HuH-7.5 (cell line): ENCODE data around the gene TXNRD3.
"Not testable (repeated sequence)": the region's sequence is repeated elsewhere in the genome, so short reads cannot be mapped to it uniquely, and the experiment has no call there.

ENCODE experiments used
- DNase-seq: peaks from one replicate; pipeline ENCODE4 v3.0.0; 2011; ENCODE audit warnings: low spot score

TXNRD3 gene

GRCh38 chr3:126646674-126647073, 8.2 kb downstream of the TXNRD3 start:
- no peak for DNase-seq

- DNase-seq: no peak
Observed at GRCh38 chr3:126644615-126645014, 10.3 kb downstream of the TXNRD3 start.

DNA sequence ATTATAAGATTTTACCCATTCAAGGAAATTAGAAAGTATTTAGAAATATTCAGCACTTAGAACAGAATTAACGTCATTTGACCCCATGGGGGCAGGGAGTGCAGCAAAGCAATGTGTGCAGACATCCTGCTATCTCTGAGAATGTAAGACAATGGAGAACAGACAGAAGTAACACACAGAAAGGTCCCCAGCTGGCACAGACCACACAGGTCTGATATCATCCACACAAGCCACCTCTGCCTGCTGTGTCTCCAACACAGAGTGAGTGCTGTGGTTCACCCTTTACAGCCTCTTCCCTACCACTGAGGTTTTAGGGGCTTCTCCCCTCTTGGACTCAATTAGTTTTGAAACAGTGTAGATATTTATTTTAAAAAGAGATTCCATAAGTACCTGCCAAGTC, 16.1 kb downstream of the TXNRD3 start:
- no peak for DNase-seq

DNA sequence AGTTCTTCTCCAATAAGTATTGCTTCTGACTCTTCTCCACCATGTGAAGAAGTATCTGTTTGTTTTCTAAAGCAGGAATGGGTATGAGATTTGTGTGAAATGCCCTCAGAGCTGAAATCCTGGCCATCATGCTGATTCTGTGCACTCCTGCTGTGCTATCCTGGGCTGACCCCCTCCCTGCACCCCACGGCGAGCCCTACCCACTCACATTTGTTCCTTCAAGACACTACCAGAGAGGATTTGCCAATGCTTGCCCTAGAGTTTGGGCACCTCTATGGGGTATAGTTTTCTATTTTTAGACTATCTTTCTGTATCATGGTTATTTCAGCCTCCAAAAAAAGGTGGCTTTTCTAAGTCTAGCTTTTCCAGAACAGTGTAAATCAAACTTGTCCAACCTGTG, 18.5 kb downstream of the TXNRD3 start:
- no peak for DNase-seq

DNA sequence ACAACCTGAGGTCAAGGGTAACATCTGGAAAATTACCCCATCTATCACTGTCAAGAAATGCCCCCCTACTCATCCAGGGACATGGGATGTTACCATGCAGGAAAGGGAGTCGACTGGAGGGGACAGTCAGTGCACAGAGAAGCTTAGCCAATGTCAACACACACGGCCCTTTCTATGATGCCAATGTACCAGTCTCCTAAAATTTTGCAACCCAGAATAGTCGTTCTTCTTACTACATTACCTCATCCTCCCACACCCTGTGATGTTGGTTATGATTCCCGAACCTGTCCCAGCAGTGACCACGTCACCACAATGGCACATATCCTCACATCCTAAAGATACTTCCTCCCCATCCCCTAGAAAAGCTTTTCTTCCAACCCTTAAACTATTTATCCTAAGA, 20.1 kb downstream of the TXNRD3 start:
- no peak for DNase-seq

DNA sequence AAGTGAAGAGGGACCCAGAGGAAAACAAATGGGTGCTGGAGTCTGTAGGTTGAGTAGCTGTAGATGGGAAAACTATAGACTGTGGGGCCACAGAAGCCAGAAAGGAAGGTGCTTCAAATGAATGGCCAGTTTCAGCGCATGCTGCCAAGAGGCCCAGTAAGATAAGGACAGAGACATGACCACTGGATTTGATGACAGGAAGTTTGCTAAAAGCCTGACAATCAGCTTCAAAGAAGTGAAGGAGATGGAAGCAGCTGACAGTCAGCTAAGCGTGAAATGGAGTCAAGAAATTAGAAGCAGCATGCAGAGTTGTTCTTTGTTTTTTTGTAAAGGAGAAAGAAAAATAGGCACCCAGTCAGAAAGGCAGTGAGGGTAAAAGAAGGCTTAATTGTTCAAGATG, 24.9 kb downstream of the TXNRD3 start:
- no peak for DNase-seq

DNA sequence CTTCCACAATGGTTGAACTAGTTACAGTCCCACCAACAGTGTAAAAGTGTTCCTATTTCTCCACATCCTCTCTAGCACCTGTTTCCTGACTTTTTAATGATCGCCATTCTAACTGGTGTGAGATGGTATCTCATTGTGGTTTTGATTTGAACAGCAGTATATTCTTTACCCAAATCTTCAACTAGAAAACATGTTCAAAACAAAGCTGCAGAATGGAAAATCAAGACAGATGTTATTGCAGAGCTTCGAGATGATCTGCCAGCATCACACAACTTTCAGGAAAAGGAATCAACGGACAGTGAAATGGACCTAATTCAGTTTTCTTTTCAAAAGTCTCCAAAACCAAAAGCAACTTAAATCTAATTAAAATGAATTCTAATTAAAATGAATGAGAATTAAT, 29.2 kb downstream of the TXNRD3 start:
- not testable (repeated sequence) for DNase-seq

DNA sequence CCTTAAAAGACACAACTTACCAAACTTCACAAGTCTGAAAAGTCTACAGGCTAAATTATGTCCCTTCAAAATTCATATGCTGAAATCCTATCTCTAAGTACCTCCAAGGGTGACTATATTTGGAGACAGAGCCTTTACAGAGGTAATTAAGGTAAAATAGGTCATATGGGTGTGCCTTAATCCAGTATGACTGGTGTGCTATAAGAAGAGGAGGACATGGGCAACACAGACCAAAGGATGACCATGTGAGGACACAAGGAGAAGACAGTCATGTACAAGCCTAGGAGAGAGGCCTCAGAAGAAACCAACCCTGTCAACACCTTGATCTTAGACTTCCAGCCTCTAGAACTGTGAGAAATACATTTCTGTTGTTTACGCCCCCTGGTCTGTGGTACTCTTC, 32.2 kb downstream of the TXNRD3 start:
- DNase-seq: no peak

DNA sequence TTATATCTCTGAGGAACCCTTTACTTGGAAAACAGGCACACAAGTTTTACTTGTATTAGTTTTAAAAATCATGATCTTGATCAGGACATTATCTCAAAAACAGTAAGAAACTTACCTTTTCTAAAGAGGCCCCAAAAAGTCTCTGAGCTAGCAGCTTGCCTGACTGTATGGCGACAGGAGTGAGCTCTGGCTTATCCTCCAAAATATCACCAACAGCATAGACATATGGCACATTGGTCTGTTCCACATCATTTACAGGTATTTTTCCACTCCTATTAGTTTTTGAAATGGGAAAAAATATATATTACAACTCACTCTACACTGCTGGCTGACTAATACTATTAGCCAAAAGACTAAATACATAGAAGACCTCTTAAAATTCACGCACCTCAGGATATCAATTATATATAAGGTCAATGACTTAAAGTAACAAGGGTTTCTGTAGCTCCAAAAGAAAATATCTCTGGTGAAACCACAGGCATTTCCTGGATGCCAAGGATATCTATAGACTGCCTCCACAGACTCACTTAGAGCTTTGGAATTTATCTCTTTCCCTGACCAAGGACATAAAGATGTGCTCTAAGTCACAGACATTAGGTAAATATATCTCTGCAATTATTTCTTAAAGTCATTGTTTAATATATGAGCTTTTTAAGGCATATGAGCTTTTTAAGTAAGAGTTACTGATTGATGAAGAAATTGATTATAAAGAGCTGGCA, 33.1 kb downstream of the TXNRD3 start:
- no peak for DNase-seq

DNA sequence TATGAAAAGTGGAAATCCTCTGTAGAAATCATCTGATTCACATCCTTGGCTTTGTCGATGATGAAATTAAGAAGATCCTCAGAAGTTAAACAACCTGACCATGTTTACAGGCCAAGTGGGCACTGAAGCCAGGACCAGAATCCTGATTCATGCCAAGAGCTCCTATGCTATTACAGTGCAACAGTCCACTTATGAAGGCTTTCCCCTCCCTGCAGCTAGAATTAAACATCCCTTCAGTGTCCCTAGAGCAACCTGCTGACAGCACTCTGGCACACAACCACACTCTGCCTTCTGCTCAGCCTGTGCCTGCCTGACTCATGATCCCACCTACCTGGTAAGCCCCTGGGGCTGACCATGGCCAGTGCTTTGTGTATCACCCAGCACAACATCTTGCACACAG, 33.8 kb downstream of the TXNRD3 start:
- no peak for DNase-seq

GRCh38 chr3:126620738-126621137, 34.2 kb downstream of the TXNRD3 start:
- DNase-seq: no peak

- DNase-seq: no peak
Observed at GRCh38 chr3:126618760-126619159, 36.2 kb downstream of the TXNRD3 start.

GRCh38 chr3:126618021-126618420, 36.9 kb downstream of the TXNRD3 start:
- no peak for DNase-seq

DNA sequence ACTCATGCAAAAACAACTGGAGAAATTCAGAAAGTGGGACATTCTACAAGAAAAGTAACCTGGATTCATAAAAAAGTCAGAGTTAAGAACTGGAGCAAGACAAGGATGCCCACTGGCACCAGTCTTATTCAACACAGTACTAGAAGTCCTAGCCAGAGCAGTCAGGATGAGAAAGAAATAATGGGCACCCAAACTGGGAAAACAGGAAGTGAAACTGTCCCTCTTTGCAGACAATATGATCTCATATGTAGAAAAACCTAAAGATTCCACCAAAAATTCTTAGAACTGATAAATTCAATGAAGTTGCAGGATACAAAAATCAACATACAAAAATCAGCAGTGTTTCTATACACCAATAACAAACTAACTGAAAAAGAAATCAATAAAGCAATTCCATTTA, 37.4 kb downstream of the TXNRD3 start:
- DNase-seq: no peak

GRCh38 chr3:126616931-126617330, 38.0 kb downstream of the TXNRD3 start:
- no peak for DNase-seq

DNA sequence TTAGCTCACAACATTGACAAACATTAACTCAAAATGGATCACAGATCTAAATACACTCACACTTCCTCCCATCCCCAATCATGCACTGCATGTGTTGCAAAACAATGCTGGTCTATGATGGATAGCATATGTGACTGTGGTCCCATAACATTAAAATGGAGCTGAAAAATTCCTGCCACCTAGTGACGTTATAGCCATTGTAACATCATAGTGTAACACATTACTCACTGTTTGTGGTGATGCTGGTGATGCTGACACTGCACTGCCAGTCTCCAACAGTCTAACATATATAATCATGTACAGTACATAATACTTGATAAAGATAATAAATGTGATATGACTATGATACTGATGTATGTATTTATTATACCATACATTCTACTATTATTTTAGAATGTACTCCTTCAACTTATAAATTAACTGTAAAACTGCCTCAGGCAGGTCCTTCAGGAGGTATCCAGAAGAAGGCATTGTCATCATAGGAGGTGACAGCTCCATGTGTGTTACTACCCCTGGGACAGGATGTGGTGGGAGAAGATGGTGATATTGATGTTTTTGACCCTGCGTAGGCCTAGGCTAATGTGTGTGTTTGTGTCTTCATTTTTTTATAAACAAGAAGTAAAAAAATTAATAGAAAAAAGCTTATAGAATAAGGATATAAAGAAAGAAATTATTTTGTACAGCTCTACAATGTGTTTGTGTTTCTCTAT, 41.3 kb downstream of the TXNRD3 start:
- no peak for DNase-seq

- DNase-seq: no peak
Observed at GRCh38 chr3:126612479-126613205, 42.3 kb downstream of the TXNRD3 start.

GRCh38 chr3:126609909-126610308, 45.0 kb downstream of the TXNRD3 start:
- DNase-seq: no peak

DNA sequence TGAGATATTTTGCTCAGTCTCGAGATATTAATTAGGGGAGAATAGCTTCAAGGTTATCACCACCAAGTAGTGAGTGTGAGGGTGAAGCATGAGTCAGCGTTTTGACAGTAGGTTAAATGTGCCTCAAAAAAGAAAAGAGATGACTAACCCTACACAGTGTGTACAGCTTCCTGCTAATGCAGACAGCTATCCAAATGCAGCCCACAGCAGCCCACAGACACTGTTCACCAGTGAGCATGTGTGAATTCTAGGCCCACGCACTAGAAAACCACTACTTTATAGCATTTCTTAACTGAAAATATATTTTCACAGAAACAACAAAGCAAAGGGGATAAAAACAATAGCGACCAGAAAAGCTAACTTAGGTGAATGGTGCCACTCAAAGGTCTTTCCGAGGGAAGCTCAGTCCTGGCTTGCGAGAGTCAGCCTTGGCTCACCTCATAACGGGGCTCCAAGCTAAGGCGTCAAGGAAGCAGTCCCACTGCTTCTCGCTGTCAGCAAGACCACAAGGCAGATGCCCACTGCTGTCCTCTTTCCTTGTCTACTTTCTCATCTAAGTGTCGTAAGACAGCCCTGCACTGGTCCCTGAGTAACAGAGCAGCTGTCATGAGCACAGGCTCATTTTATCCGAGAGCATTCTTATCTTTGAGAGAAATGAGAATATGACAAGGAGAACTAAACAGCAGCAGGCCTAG, 47.6 kb downstream of the TXNRD3 start:
- DNase-seq: no peak

DNA sequence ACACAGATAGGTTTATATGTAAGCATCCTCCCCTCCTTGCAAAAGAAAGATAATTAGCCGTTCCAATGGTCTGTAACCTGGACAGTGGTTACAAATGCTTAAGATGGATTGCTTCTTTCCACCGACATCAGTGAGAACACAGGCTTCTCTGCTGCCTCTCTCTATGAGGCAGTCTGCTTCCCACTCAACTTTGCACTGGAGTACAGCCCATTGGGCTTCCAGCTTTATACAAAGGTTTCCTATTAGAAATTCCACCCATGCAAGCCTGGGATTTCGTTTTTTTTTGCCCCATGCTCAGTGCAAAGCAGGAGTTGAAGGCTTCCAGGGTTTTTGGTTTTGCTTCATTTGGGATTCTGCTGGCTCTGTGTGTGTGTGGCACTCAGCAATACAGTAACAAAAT, 48.9 kb downstream of the TXNRD3 start:
- DNase-seq: no peak

GRCh38 chr3:126604691-126605090, 50.2 kb downstream of the TXNRD3 start:
- DNase-seq: no peak

GRCh38 chr3:126599101-126599500, 55.8 kb downstream of the TXNRD3 start:
- DNase-seq: no peak

GRCh38 chr3:126595479-126595878, 59.4 kb downstream of the TXNRD3 start:
- DNase-seq: not testable (repeated sequence)
